Kidney epithelial cell (primary cell): ENCODE results near the gene LCN1. TPM values are rescaled to one million over a fixed set of nuclear protein-coding genes. Genes with fewer than 3 reads are reported as not detected.

Source experiments
- DNase-seq: peaks from one replicate; pipeline ENCODE4 v3.0.0-alpha.2; 2010; ENCODE audit warnings: low read depth
- H3K27me3 ChIP-seq: 2 replicates; pipeline ENCODE4 v1.6.0; 2011; ENCODE audit warnings: low read length; ENCODE audit not compliant: control insufficient read depth, insufficient read depth
- H3K36me3 ChIP-seq: 2 replicates; pipeline ENCODE4 v1.5.1; 2011; ENCODE audit warnings: low read length; ENCODE audit not compliant: control insufficient read depth, insufficient read depth
- H3K4me3 ChIP-seq: 2 replicates; pipeline ENCODE4 v1.5.1; 2011; ENCODE audit warnings: low read depth, mild to moderate bottlenecking, control low read depth, low read length
- CTCF ChIP-seq: IDR thresholded peaks from 2 replicates; pipeline ENCODE4 v1.5.1; 2011; ENCODE audit warnings: mild to moderate bottlenecking, moderate library complexity, low read length, control low read depth, inconsistent platforms; ENCODE audit not compliant: insufficient read depth, poor library complexity, severe bottlenecking
- total RNA-seq: library from RNA; depleted of rRNA; stranded (reverse); fragments of >200 nt; gene quantifications from 2 replicates; pipeline ENCODE4 v1.2.3, GENCODE V29; 2015

Gene LCN1
- total RNA-seq, 1 donor from 2014 or later: not detected

GRCh38 chr9:135490980-135491464 lies 30.2 kb upstream of the LCN1 start:
- no peak for TF ChIP-seq CTCF
- Histone ChIP-seq H3K36me3 (no peaks in the 10 kb centered on the region), H3K27me3 (no peaks in the 10 kb centered on the region), H3K4me3 (no peak overlapping the region)
- no peak for DNase-seq

- H3K36me3 ChIP-seq: no peaks in the 10 kb centered on the region
- no peak overlapping the region for H3K4me3 ChIP-seq
- no peak for TF ChIP-seq CTCF
- H3K27me3 ChIP-seq: no peaks in the 10 kb centered on the region
- no peak for DNase-seq
Measured at GRCh38 chr9:135491764-135492163, 29.5 kb upstream of the LCN1 start.

- no peak for DNase-seq
- Histone ChIP-seq H3K27me3 (no peaks in the 10 kb centered on the region), H3K4me3 (no peak overlapping the region), H3K36me3 (no peaks in the 10 kb centered on the region)
- TF ChIP-seq CTCF: no peak
Measured at GRCh38 chr9:135492886-135493669, 28.2 kb upstream of the LCN1 start.

- no peak for TF ChIP-seq CTCF
- no peaks in the 10 kb centered on the region for H3K36me3 ChIP-seq
- DNase-seq: no peak
- H3K4me3 ChIP-seq: no peak overlapping the region
- no peaks in the 10 kb centered on the region for H3K27me3 ChIP-seq
Measured at GRCh38 chr9:135494791-135495559, 26.3 kb upstream of the LCN1 start.

- DNase-seq: no peak
- no peaks in the 10 kb centered on the region for H3K27me3 ChIP-seq
- no peak overlapping the region for H3K4me3 ChIP-seq
- TF ChIP-seq CTCF: no peak
- no peaks in the 10 kb centered on the region for H3K36me3 ChIP-seq
Measured at GRCh38 chr9:135498381-135499126, 22.7 kb upstream of the LCN1 start.
